Keratinocyte (primary cell): ENCODE measurements around the gene ALOXE3. TPM values are rescaled to one million over a fixed set of nuclear protein-coding genes. Genes with fewer than 3 reads are reported as not detected.

Experiments used
- DNase-seq: peaks from one replicate; pipeline ENCODE4 v3.0.0-alpha.2; 2011; ENCODE audit warnings: low read depth, missing footprints, low spot score
- FAIRE-seq: peaks from 2 replicates; lab custom pipeline; 2011; peaks lifted over from hg19 to GRCh38; lab: Jason Lieb, UNC
- H2AFZ ChIP-seq: 2 replicates; pipeline ENCODE4 v1.6.0; 2012; ENCODE audit warnings: low read length, control low read depth, inconsistent platforms; ENCODE audit not compliant: control insufficient read depth
- H3K27ac ChIP-seq: 2 replicates; pipeline ENCODE4 v1.5.1; 2011; ENCODE audit warnings: low read length; ENCODE audit not compliant: control insufficient read depth, insufficient read depth
- H3K27me3 ChIP-seq: 3 replicates; pipeline ENCODE4 v1.6.0; 2011; ENCODE audit warnings: low read length; ENCODE audit not compliant: control insufficient read depth, insufficient read depth; ENCODE audit errors: extremely low read depth
- H3K36me3 ChIP-seq, 2 experiments: 2 replicates in 1 of 2; 3 replicates in 1 of 2; pipeline ENCODE4 v1.5.1; 2011; ENCODE audit warnings: low read length in 2 of 2, mild to moderate bottlenecking in 1 of 2; ENCODE audit not compliant: control insufficient read depth in 2 of 2, insufficient read depth in 2 of 2; ENCODE audit errors: extremely low read depth in 1 of 2
- H3K4me1 ChIP-seq: 3 replicates; pipeline ENCODE4 v1.5.1; 2011; ENCODE audit warnings: low read length; ENCODE audit not compliant: control insufficient read depth, insufficient read depth; ENCODE audit errors: extremely low read depth
- H3K4me2 ChIP-seq: 3 replicates; pipeline ENCODE4 v1.6.0; 2011; ENCODE audit warnings: low read depth, low read length; ENCODE audit not compliant: control insufficient read depth, insufficient read depth; ENCODE audit errors: extremely low read depth
- H3K4me3 ChIP-seq, 3 experiments: fragments of 200-600 bp in 1 of 3; sonication (generic) in 1 of 3; 2 replicates in 2 of 3; 3 replicates in 1 of 3; pipeline ENCODE4 v1.5.1; 2011 to 2016; ENCODE audit warnings: low read length in 3 of 3, mild to moderate bottlenecking in 3 of 3, control low read depth in 2 of 3, inconsistent platforms in 1 of 3, low read depth in 1 of 3, mixed read lengths in 1 of 3, mixed run types in 1 of 3, moderate library complexity in 1 of 3; ENCODE audit not compliant: control insufficient read depth in 2 of 3, insufficient read depth in 2 of 3; ENCODE audit errors: extremely low read depth in 1 of 3
- H3K79me2 ChIP-seq: 2 replicates; pipeline ENCODE4 v1.6.0; 2012; ENCODE audit warnings: low read length; ENCODE audit not compliant: control insufficient read depth, insufficient read depth
- H3K9ac ChIP-seq: 3 replicates; pipeline ENCODE4 v1.6.0; 2011; ENCODE audit warnings: low read length; ENCODE audit not compliant: control insufficient read depth, insufficient read depth; ENCODE audit errors: extremely low read depth
- H3K9me1 ChIP-seq: 3 replicates; pipeline ENCODE4 v1.6.0; 2011; ENCODE audit warnings: low read length; ENCODE audit not compliant: control insufficient read depth, insufficient read depth; ENCODE audit errors: extremely low read depth
- H3K9me3 ChIP-seq: 2 replicates; pipeline ENCODE4 v1.5.1; 2012; ENCODE audit warnings: low read depth, low read length; ENCODE audit not compliant: control insufficient read depth
- H4K20me1 ChIP-seq: 3 replicates; pipeline ENCODE4 v1.6.0; 2011; ENCODE audit warnings: low read length; ENCODE audit not compliant: control insufficient read depth, insufficient read depth; ENCODE audit errors: extremely low read depth
- EZH2 ChIP-seq: IDR thresholded peaks from one replicate; pipeline ENCODE4 v1.6.1; 2012; ENCODE audit warnings: inconsistent platforms, mild to moderate bottlenecking, low read length, moderate library complexity
- dilution Hi-C: fragments of 300-500 bp; cut with MboI; formaldehyde crosslinking; loops from one replicate; pipeline ENCODE4 v1.7.0; 2020; ENCODE audit warnings: low sequenced_read_pairs; ENCODE audit not compliant: extremely low pct_ligation_motif_present
- polyA plus RNA-seq, 5 experiments: library from polyadenylated mRNA; depleted of rRNA in 3 of 5; stranded (reverse) in 3 of 5; stranded (forward) in 1 of 5; unstranded in 1 of 5; fragments of >200 nt; gene quantifications; 1 replicate in 1 of 5; 2 replicates in 3 of 5; 3 replicates in 1 of 5; pipeline versions ENCODE4 v1.2.1 to v1.2.3, GENCODE V29; 2011 to 2012; ENCODE audit warnings: missing spikeins in 2 of 5, low read depth in 1 of 5, low replicate concordance in 1 of 5
- TF ChIP-seq, protein P1 (sequence below), 3 experiments: IDR thresholded peaks in 1 of 3; conservative IDR thresholded peaks in 1 of 3; optimal IDR thresholded peaks in 1 of 3; 2 replicates in 2 of 3; 3 replicates in 1 of 3; pipeline versions ENCODE3 to v1.5.1; 2011; ENCODE audit warnings: low read length in 3 of 3, mild to moderate bottlenecking in 3 of 3, moderate library complexity in 2 of 3, control low read depth in 1 of 3, inconsistent platforms in 1 of 3; ENCODE audit not compliant: insufficient read depth in 2 of 3; ENCODE audit errors: extremely low read depth in 1 of 3

The ALOXE3 gene
- polyA plus RNA-seq, 1 donor (not counting 4 experiments of a cell fraction or from before 2014, with no cell fraction given): 2.7 TPM

DNA sequence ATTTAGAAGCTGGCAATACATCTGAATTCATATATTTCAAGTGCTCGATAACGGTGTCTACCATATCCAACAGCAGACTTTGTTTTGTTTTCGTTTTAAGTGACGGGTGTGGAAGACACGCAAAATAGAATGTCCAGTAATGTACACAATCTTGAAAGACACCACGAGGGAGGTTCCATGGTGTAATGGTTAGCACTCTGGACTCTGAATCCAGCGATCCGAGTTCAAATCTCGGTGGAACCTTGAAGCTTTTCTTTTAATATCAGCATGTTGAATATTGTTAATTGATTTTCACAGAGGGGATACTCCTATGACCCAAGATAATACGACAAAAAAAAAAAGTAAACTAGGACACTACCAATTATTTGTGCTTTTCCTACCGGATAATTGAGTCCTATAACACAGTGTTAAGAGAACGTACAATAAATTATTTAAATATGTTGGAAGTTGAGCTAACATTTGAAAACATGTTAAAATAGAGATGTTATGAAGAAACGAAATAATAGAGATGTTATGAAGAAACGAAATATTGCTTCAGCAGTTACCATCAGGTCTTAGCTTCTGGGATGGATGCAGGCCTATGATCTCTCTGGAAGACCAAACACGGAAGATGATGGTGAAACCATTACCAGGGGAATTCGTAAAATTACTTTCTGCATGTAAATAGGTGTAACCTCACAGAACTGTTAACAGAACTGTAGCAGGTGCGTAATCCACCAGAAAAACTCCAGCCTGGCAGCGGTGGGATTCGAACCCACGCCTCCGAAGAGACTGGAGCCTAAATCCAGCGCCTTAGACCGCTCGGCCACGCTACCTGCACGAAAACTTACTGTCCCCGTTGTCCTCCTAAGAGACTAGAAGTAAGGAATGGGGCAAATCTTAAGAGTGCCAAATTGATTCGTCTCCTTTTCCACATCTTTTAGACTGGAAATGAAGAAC is 1.5 kb upstream of the ALOXE3 start:
- Histone ChIP-seq H3K27me3 (peaks cover 22% of the 10 kb centered on the region), H3K79me2 (no peaks in the 10 kb centered on the region), H3K4me1 (peaks cover 43% of the 10 kb centered on the region), H4K20me1 (peaks cover 4% of the 10 kb centered on the region), H3K9ac (peak overlapping the region; percentile 96), H3K27ac (peak overlapping the region; percentile 99), H2AFZ (peak overlapping the region; percentile 93), H3K4me2 (peak overlapping the region; percentile 98), H3K4me3 (peak overlapping the region; percentile 54 to 89 (median 81)), H3K9me1 (peaks cover 3% of the 10 kb centered on the region), H3K36me3 (no peaks in the 10 kb centered on the region), H3K9me3 (no peaks in the 10 kb centered on the region)
- TF ChIP-seq, protein P1, sequence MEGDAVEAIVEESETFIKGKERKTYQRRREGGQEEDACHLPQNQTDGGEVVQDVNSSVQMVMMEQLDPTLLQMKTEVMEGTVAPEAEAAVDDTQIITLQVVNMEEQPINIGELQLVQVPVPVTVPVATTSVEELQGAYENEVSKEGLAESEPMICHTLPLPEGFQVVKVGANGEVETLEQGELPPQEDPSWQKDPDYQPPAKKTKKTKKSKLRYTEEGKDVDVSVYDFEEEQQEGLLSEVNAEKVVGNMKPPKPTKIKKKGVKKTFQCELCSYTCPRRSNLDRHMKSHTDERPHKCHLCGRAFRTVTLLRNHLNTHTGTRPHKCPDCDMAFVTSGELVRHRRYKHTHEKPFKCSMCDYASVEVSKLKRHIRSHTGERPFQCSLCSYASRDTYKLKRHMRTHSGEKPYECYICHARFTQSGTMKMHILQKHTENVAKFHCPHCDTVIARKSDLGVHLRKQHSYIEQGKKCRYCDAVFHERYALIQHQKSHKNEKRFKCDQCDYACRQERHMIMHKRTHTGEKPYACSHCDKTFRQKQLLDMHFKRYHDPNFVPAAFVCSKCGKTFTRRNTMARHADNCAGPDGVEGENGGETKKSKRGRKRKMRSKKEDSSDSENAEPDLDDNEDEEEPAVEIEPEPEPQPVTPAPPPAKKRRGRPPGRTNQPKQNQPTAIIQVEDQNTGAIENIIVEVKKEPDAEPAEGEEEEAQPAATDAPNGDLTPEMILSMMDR (optimal IDR thresholded peaks at IDR 0.05 in 1 of 3, IDR thresholded peaks at IDR 0.05 in 1 of 3, conservative IDR thresholded peaks at IDR 0.05 in 1 of 3; ENCODE audit: extremely low read depth in 1 of 3, insufficient read depth in 2 of 3, low read length in 3 of 3): peak in 1 of 3 experiments; percentile 7
- no peak for TF ChIP-seq EZH2
- dilution Hi-C loops: no loop called here
- FAIRE-seq (peak; percentile 51), DNase-seq (peak; percentile 93)

DNA sequence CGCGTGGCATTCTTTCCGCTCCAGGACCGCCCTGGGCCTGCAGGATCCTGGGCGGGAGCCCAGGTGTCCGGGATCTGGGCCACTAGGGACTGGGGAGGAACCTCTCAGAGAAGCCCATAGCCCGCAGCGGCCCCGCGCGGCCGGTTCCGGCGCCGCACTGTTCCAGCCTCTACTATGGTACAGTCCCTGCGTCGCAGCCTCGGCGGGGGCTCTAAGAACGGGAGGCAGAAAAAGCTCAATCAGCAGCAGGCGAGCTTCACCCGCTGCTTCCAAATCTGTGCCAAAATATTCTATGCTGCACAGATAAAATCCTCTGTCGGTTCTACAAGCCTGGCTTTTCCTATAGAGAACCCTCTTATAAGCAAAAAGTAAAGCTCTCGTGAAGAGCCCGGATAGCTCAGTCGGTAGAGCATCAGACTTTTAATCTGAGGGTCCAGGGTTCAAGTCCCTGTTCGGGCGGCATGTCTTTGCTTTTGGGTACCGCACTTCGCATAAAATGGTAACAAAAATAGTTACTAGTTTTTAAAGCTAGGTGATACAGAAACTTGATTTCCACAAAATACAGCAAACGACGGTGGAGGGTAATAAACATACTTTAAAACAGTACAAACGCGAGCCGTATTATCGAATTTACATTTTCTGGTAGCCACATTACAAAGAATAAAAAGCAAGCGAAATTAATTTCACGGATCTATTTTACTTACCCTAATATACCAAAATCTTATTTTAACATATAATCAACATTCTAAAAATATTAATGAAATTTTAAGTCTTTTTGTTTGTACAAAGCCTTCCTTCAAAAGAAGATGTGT is 661 bp upstream of the ALOXE3 start:
- no peaks in the 10 kb centered on the region for H3K9me3 ChIP-seq
- H2AFZ ChIP-seq: peak overlapping the region; percentile 90
- peaks cover 14% of the 10 kb centered on the region for H3K27me3 ChIP-seq
- H3K36me3 ChIP-seq: no peaks in the 10 kb centered on the region
- no peak for TF ChIP-seq EZH2
- TF ChIP-seq, protein P1 (optimal IDR thresholded peaks at IDR 0.05 in 1 of 3, IDR thresholded peaks at IDR 0.05 in 1 of 3, conservative IDR thresholded peaks at IDR 0.05 in 1 of 3; ENCODE audit: extremely low read depth in 1 of 3, insufficient read depth in 2 of 3, low read length in 3 of 3): peak; percentile 70 to 94 (median 79)
- FAIRE-seq: peak; percentile 49
- peaks cover 2% of the 10 kb centered on the region for H4K20me1 ChIP-seq
- H3K27ac ChIP-seq: peak overlapping the region; percentile 99
- no peak for DNase-seq
- H3K4me3 ChIP-seq: peak overlapping the region; percentile 39 to 84 (median 76)
- dilution Hi-C loops: no loop called here
- H3K4me2 ChIP-seq: peak overlapping the region; percentile 98
- no peaks in the 10 kb centered on the region for H3K9me1 ChIP-seq
- H3K4me1 ChIP-seq: peaks cover 34% of the 10 kb centered on the region
- H3K79me2 ChIP-seq: no peaks in the 10 kb centered on the region
- peak overlapping the region; percentile 96 for H3K9ac ChIP-seq
